ENCODE data around the gene RHOJ. TPM values are rescaled to one million over a fixed set of nuclear protein-coding genes. Genes with fewer than 3 reads are reported as not detected.
A peak's percentile ranks its signal among the peaks of the same experiment; 100 is the strongest.

Gene RHOJ
- total RNA-seq (2012; rRNA removed) (7.8 and 9.5 TPM in 2 replicates), polyA plus RNA-seq (2012; rRNA removed) (33.9 and 45.1 TPM in 2 replicates), Bru-seq, nascent RNA (percentile 62 among the genes with signal in this experiment), BruChase-seq, experiment 1, labeled RNA remaining after a 6-hour chase (percentile 54 among the genes with signal in this experiment), BruChase-seq, experiment 2, labeled RNA remaining after a 2-hour chase (percentile 45 among the genes with signal in this experiment)
- 15.1 and 28.6 TPM in 2 replicates for polyA plus RNA-seq (2012; cell fraction: cytosol; rRNA removed)
- polyA plus RNA-seq (2012; cell fraction: nucleus; rRNA removed; ENCODE audit: low replicate concordance): 27.1 and 30.8 TPM in 2 replicates
- long read RNA-seq, partial matches to known transcripts: 0 of 3 reads
- long read RNA-seq, other reads (novel, unspliced or antisense): 0 of 3 reads

DNA sequence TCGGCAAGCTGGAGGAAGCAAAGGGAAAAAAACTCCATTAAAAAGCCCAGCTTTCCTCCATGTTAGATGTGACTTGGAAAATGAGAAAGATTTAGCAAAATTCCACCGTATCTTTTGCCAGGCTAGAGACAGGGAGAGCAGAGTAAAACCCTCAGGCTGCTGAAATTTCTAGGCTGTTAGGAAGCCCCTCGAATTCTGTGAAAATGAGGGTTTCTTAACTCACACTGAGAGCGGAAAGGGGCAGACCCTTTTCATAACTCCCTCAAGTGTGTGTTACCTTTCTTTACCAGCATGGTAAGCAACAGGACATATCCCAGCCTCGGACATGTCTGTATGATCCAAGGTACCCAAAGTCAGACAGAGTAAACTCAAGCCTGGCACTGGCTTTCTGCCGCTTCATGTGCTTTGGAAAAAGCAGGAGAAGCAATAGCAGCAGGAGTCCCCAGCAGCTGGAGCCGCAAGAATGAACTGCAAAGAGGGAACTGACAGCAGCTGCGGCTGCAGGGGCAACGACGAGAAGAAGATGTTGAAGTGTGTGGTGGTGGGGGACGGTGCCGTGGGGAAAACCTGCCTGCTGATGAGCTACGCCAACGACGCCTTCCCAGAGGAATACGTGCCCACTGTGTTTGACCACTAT lies at the start of gene RHOJ:
RHOJ (plus strand) TSS at position 37 of the 637 bp plus-strand sequence; CDS start at position 464, 427 bp downstream.
- Histone ChIP-seq H3K18ac (ENCODE audit: low read depth, low read length) (peak within 1 kb of the TSS; percentile 90), H3K4ac (ENCODE audit: low read depth, low read length) (peak within 1 kb of the TSS; percentile 92), H3K36me3 (ENCODE audit: control insufficient read depth, insufficient read depth, low read length) (no peaks in the 10 kb centered on the region), H3K4me3 (ENCODE audit: insufficient read depth, low read depth, low read length) (peak within 1 kb of the TSS; percentile 52), H3K4me1 (ENCODE audit: control insufficient read depth, insufficient read depth, low read length) (peaks cover 2% of the 10 kb centered on the region), H2AK5ac (ENCODE audit: low read depth, low read length) (peak within 1 kb of the TSS; percentile 46; the same call in 1 of the 2 replicates), H3K9me3 (ENCODE audit: control insufficient read depth, insufficient read depth, low read length) (no peaks in the 10 kb centered on the region), H4K5ac (ENCODE audit: low read depth, low read length) (peak within 1 kb of the TSS; percentile 66), H3K14ac (replicated peaks; ENCODE audit: low read depth, low read length) (peak within 1 kb of the TSS; percentile 95), H4K8ac (ENCODE audit: low read depth in 2 of 2, low read length in 2 of 2) (peak within 1 kb of the TSS; percentile 48 to 93), H4K20me1 (ENCODE audit: insufficient read depth, low read length) (no peaks in the 10 kb centered on the region), H2BK5ac (ENCODE audit: low read depth, low read length, poor library complexity, severe bottlenecking) (peak within 1 kb of the TSS; percentile 76), H2BK120ac (ENCODE audit: low read depth, low read length) (peak within 1 kb of the TSS; percentile 93), H4K91ac (ENCODE audit: insufficient read depth, low read depth, low read length) (peak within 1 kb of the TSS; percentile 38), H3K23ac (ENCODE audit: low read depth, low read length) (peak within 1 kb of the TSS; percentile 96), H2BK20ac (ENCODE audit: low read depth, low read length) (peak within 1 kb of the TSS; percentile 70), H3K79me1 (ENCODE audit: low read depth in 1 of 2, low read length in 2 of 2) (no peaks in the 10 kb centered on the region), H2AK9ac (replicated peaks; ENCODE audit: low read depth, low read length, poor library complexity) (peak within 1 kb of the TSS; percentile 76), H2AFZ (replicated peaks; ENCODE audit: low read length, poor library complexity) (peak within 1 kb of the TSS; percentile 90), H3K27ac (ENCODE audit: insufficient read depth, low read length) (peak within 1 kb of the TSS; percentile 90), H3K9me1 (ENCODE audit: insufficient read depth, low read length) (no peaks in the 10 kb centered on the region), H3K4me2 (ENCODE audit: low read depth, low read length) (peak within 1 kb of the TSS; percentile 85), H3K27me3 (ENCODE audit: control insufficient read depth, insufficient read depth, low read length) (no peaks in the 10 kb centered on the region), H3K9ac (ENCODE audit: low read depth, low read length) (peak within 1 kb of the TSS; percentile 84), H3K56ac (ENCODE audit: extremely low read depth, insufficient read depth, low read length) (peak within 1 kb of the TSS; percentile 94), H2BK15ac (ENCODE audit: low read depth, low read length) (peak within 1 kb of the TSS; percentile 75; the same call in 2 of the 3 replicates)
- ChIA-PET POLR2A (ENCODE audit: unreplicated experiment) (interaction anchor here (0.6 kb wide), 3 partner anchors 29 to 365 kb away, joined by 3 to 4 read pairs (median 3); no protein-coding TSS in a partner anchor), CTCF (interaction anchor here (0.9 kb wide), 1 partner anchor 30 kb away, joined by 3 read pairs; no protein-coding TSS in a partner anchor)
- TF ChIP-seq, protein P1, sequence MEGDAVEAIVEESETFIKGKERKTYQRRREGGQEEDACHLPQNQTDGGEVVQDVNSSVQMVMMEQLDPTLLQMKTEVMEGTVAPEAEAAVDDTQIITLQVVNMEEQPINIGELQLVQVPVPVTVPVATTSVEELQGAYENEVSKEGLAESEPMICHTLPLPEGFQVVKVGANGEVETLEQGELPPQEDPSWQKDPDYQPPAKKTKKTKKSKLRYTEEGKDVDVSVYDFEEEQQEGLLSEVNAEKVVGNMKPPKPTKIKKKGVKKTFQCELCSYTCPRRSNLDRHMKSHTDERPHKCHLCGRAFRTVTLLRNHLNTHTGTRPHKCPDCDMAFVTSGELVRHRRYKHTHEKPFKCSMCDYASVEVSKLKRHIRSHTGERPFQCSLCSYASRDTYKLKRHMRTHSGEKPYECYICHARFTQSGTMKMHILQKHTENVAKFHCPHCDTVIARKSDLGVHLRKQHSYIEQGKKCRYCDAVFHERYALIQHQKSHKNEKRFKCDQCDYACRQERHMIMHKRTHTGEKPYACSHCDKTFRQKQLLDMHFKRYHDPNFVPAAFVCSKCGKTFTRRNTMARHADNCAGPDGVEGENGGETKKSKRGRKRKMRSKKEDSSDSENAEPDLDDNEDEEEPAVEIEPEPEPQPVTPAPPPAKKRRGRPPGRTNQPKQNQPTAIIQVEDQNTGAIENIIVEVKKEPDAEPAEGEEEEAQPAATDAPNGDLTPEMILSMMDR (conservative IDR thresholded peaks at IDR 0.05; ENCODE audit: low read depth, low read length): no peak
- no peak for TF ChIP-seq MAZ (IDR thresholded peaks at IDR 0.05; ENCODE audit: borderline replicate concordance, low read depth, low read length)
- TF ChIP-seq SMC3 (IDR thresholded peaks at IDR 0.05; ENCODE audit: low read depth, low read length): no peak
- no peak for TF ChIP-seq BHLHE40 (IDR thresholded peaks at IDR 0.05; ENCODE audit: low read depth, low read length)
- TF ChIP-seq RAD21 (IDR thresholded peaks at IDR 0.05; ENCODE audit: low read length): no peak
- no peak for TF ChIP-seq MXI1 (IDR thresholded peaks at IDR 0.05; ENCODE audit: borderline replicate concordance, low read depth, low read length)
- no peak for TF ChIP-seq ELK1 (IDR thresholded peaks at IDR 0.05; ENCODE audit: borderline replicate concordance, low read depth, low read length)
- TF ChIP-seq RFX5 (IDR thresholded peaks at IDR 0.05; ENCODE audit: low read depth, low read length): no peak
- TF ChIP-seq FOS (IDR thresholded peaks at IDR 0.05; ENCODE audit: low read depth, low read length): no peak
- no peak; the same call in 1 of the 2 replicates for TF ChIP-seq POLR2A (IDR thresholded peaks at IDR 0.05; ENCODE audit: low read depth, low read length)
- TF ChIP-seq NFE2L2 (IDR thresholded peaks at IDR 0.05; ENCODE audit: low read depth, low read length): no peak
- no peak for TF ChIP-seq CEBPB (IDR thresholded peaks at IDR 0.05; ENCODE audit: low read depth, low read length)
- DNase-seq: peak; percentile 32
- WGBS, 2 experiments (ENCODE audit: extremely low coverage in 2 of 2, insufficient read length in 1 of 2): 3% methylated on average over 11 of the region's 16 CpGs; no CpG with 5 or more reads in 1 of the 2 experiments
- ATAC-seq (ENCODE audit: low read depth): peak; percentile 37
- dilution Hi-C loops (cut with HindIII; ENCODE audit: low sequenced_read_pairs, unreplicated experiment) (no loop called here), in situ Hi-C loops (cut with MboI; ENCODE audit: low sequenced_read_pairs) (no loop called here), intact Hi-C loops (cut with micrococcal nuclease) (no loop called here)
- BruUV-seq (replicated peaks): no TSS peak

All from IMR-90 (cell line).